Measurements from ENCODE around the gene LIN9. TPM values are rescaled to one million over a fixed set of nuclear protein-coding genes. Genes with fewer than 3 reads are reported as not detected.
A peak's percentile ranks its signal among the peaks of the same experiment; 100 is the strongest.

LIN9 gene
- total RNA-seq, 4 donors from 2014 or later: 1.9 to 3.3 (median 2.6) TPM

GRCh38 chr1:226311376-226311775 is 2.4 kb upstream of the LIN9 start:
- intact Hi-C loops (cut with DNase I): no loop called here
- 97 to 99% methylated on average over 7 of the region's 7 CpGs for WGBS, 2 donors

DNA sequence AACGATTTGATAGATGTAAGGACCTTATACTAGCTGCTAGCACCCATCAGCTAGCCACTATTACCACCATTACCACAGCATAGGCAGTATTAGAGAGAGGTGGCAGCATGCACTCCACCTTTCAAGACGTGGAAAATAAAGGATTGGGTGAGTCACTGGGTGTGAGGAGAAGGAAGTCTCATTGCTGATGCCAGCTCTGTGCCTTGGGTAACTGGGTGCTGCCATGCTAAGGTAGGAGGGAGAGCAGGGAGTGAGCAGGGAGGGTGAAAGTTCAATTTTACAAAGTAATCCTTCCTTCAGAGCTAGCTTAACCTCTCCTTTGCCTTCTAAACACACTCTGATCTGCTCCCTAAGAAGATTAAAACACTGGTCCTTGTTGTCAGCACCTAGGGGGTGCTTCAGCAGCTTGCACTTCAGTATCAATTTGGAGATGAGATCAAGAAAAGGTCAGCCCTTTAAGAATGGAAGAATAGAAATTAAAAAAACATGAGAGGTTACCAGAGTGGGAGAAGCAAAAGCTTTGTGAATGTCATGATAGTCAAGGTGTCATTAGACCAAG is 1.8 kb upstream of the LIN9 start:
- TF ChIP-seq POLR2A (IDR thresholded peaks at IDR 0.05) (no peak), CTCF (IDR thresholded peaks at IDR 0.05) (no peak)
- H3K4me3 ChIP-seq (replicated peaks in 1 of 3): no peak overlapping the region
- H3K27me3 ChIP-seq: no peaks in the 10 kb centered on the region
- H3K27ac ChIP-seq: no peak overlapping the region
- H3K4me1 ChIP-seq: peaks cover 2 to 11% of the 10 kb centered on the region in 2 donors
- no peak for DNase-seq
- H3K9me3 ChIP-seq: no peaks in the 10 kb centered on the region
- H3K36me3 ChIP-seq: no peaks in the 10 kb centered on the region
- intact Hi-C loops (cut with DNase I): no loop called here
- WGBS, 2 donors: 84 to 95% methylated on average over 2 of the region's 2 CpGs

More at GRCh38 chr1:226311376-226311775, 2.4 kb upstream of the LIN9 start:
- Histone ChIP-seq H3K4me1 (peaks cover 2 to 11% of the 10 kb centered on the region in 2 donors), H3K36me3 (no peaks in the 10 kb centered on the region), H3K27me3 (no peaks in the 10 kb centered on the region), H3K27ac (no peak overlapping the region), H3K4me3 (replicated peaks in 1 of 3) (no peak overlapping the region), H3K9me3 (no peaks in the 10 kb centered on the region)
- no peak for DNase-seq
- no peak for TF ChIP-seq CTCF (IDR thresholded peaks at IDR 0.05)
- no peak for TF ChIP-seq POLR2A (IDR thresholded peaks at IDR 0.05)

DNA sequence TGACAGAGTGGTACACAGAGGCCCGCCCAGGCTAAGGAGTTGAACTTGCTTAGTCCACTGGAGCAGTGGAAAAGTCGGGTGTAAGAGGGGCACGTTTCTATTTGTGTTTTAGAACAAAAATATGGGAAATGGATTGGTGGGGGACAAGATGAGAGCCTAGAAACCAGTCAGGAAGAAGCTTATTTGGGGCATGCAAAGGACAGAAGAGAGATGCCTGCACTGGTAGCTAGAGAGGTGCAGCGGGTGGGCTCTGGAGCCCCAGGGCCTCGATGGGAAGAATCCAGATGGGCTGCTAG is 1.2 kb upstream of the LIN9 start:
- Histone ChIP-seq H3K9me3 (no peaks in the 10 kb centered on the region), H3K27ac (no peak overlapping the region), H3K36me3 (no peaks in the 10 kb centered on the region), H3K4me3 (replicated peaks in 1 of 3) (no peak overlapping the region), H3K27me3 (no peaks in the 10 kb centered on the region), H3K4me1 (peaks cover 2 to 11% of the 10 kb centered on the region in 2 donors)
- no peak for DNase-seq
- 88 to 92% methylated on average over 5 of the region's 5 CpGs for WGBS, 2 donors
- intact Hi-C loops (cut with DNase I): no loop called here
- no peak for TF ChIP-seq POLR2A (IDR thresholded peaks at IDR 0.05)
- no peak for TF ChIP-seq CTCF (IDR thresholded peaks at IDR 0.05)

DNA sequence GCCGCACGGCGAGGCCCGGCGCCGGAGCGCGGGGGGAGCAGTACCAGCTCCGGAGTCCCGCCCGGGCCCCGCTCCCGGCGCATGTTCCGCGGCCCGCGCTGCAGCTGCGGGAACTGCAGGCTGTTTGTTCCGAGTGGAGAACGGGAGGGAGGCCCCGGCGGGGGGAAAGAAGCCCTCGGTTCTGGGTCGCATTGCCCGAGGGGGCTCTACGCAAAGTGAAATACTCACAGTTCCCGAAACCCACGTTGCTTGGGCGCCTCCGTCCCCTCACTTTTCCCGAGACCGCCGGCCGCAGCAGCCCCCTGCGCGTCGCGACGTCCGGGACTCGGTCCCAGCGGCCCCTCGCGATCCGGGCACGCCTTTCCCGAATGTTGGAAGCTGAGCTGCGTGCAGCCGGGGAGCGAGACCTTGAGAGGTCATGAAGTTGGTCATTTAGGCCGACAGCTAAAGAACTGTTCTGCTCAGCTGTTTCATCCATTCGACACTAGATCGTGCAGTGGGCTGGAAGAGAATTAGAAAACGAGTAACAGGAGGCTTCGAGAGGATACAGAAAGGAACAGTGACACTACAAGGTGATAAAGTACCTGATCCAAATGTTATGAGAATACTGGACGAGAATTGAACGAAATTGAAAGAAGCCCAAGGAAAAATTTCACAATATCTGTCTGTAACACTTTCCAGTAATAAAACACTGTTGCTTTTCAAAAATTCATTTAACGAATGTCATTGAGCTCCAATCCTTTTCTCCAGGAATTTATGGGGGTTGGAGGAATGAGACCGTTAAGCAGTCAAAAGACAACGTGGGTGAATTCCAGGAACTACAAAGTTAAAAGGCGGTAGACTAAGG is 657 bp upstream of the LIN9 start:
- peak overlapping the region; percentile 14 to 67 (median 56) for H3K4me3 ChIP-seq (replicated peaks in 1 of 3)
- no peak for TF ChIP-seq CTCF (IDR thresholded peaks at IDR 0.05)
- TF ChIP-seq POLR2A (IDR thresholded peaks at IDR 0.05): no peak
- 7 to 8% methylated on average over 37 to 57 of the region's 62 CpGs for WGBS, 2 donors
- H3K27ac ChIP-seq: peak overlapping the region in 1 of 3 donors; percentile 44
- DNase-seq: peak; percentile 6 to 23
- H3K36me3 ChIP-seq: no peaks in the 10 kb centered on the region
- H3K4me1 ChIP-seq: peaks cover 2 to 11% of the 10 kb centered on the region in 2 donors
- H3K27me3 ChIP-seq: no peaks in the 10 kb centered on the region
- intact Hi-C loops (cut with DNase I): no loop called here
- H3K9me3 ChIP-seq: no peaks in the 10 kb centered on the region

DNA sequence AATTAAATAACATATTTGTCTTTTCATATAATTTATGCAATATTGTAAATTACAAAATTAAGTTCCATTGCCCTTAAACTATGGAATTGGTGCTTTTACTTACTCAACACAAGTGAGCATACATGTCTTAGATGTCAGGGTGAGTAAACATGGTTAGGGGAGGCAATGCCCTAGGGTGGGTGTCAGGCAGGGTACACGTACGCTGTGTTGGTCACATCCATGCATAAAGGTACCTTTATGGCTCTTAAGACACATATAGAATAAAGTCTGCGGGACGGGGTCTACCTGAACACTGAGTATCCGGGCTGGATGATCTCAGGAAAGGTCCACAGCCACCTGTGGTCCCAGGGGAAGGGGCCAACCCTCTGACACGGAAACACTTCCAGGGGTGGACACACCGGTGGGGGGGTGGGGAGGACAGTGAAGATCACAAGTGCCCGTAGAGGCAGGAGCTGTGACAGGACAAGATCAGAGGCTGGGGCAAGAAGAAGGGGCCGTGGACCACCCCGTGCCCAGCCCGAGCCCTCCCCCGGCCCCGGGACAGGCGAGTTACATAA is 720 bp downstream of the LIN9 start:
- Histone ChIP-seq H3K27me3 (no peaks in the 10 kb centered on the region), H3K36me3 (no peaks in the 10 kb centered on the region), H3K4me3 (replicated peaks in 1 of 3) (peak overlapping the region; percentile 67 to 94 (median 92)), H3K4me1 (peaks cover 2 to 11% of the 10 kb centered on the region in 2 donors), H3K9me3 (no peaks in the 10 kb centered on the region), H3K27ac (peak overlapping the region in 2 of 3 donors; percentile 4 to 56)
- 13% methylated on average over 6 of the region's 14 CpGs for WGBS, 2 donors
- TF ChIP-seq CTCF (IDR thresholded peaks at IDR 0.05): no peak
- no peak for TF ChIP-seq POLR2A (IDR thresholded peaks at IDR 0.05)
- DNase-seq: peak; percentile 2 to 21
- intact Hi-C loops (cut with DNase I): no loop called here

Measured in thyroid gland (tissue), 4 donors.